A673 (cell line): Measurements from ENCODE around the gene ANKRD10. TPM values are rescaled to one million over a fixed set of nuclear protein-coding genes. Genes with fewer than 3 reads are reported as not detected.

Experiments
- BruUV-seq: library from RNA; stranded (reverse); fragments of 400-500 nt; replicated peaks from 2 replicates; lab custom pipeline; 2021; lab: Mats Ljungman, UMichigan
- CTCF ChIA-PET: fragments of 300-600 bp; sonication (Branson Sonifier 250); formaldehyde crosslinking; loops from one replicate; lab custom pipeline; 2022; ENCODE audit warnings: antibody characterized with exemption; lab: Charles Lee
- POLR2A ChIA-PET: fragments of 300-600 bp; sonication (Branson Sonifier 250); formaldehyde crosslinking; loops from one replicate; lab custom pipeline; 2022; ENCODE audit warnings: antibody characterized with exemption; ENCODE audit not compliant: low non-redundant PET; lab: Charles Lee
- DNase-seq: peaks from one replicate; pipeline ENCODE4 v3.0.0-alpha.2; 2015; ENCODE audit warnings: low spot score
- H3K27ac ChIP-seq: fragments of 200-600 bp; sonication (generic); 2 replicates; pipeline ENCODE4 v1.5.1; 2016; ENCODE audit warnings: mixed run types, low read depth, mild to moderate bottlenecking, mixed read lengths, antibody characterized with exemption, low read length; ENCODE audit not compliant: poor library complexity, severe bottlenecking
- H3K27me3 ChIP-seq: fragments of 200-600 bp; sonication (generic); replicated peaks from 2 replicates; pipeline ENCODE4 v1.6.1; 2017; ENCODE audit warnings: mixed run types, low read depth, mild to moderate bottlenecking, mixed read lengths, antibody characterized with exemption, low read length; ENCODE audit not compliant: insufficient read depth, poor library complexity
- H3K36me3 ChIP-seq: fragments of 200-600 bp; sonication (generic); 2 replicates; pipeline ENCODE4 v1.6.1; 2016; ENCODE audit warnings: mixed run types, mild to moderate bottlenecking, mixed read lengths, antibody characterized with exemption, low read length; ENCODE audit not compliant: insufficient read depth, poor library complexity, severe bottlenecking
- H3K4me1 ChIP-seq: fragments of 200-600 bp; sonication (generic); 2 replicates; pipeline ENCODE4 v1.6.1; 2017; ENCODE audit warnings: mixed run types, mild to moderate bottlenecking, mixed read lengths, antibody characterized with exemption, low read length; ENCODE audit not compliant: insufficient read depth, poor library complexity, severe bottlenecking
- H3K4me3 ChIP-seq: fragments of 200-600 bp; sonication (generic); 2 replicates; pipeline ENCODE4 v1.5.1; 2016; ENCODE audit warnings: low read depth, mixed run types, mild to moderate bottlenecking, mixed read lengths, low read length; ENCODE audit not compliant: poor library complexity, severe bottlenecking
- H3K9me3 ChIP-seq: fragments of 200-600 bp; sonication (generic); 2 replicates; pipeline ENCODE4 v1.6.1; 2016; ENCODE audit warnings: mixed run types, low read depth, mild to moderate bottlenecking, mixed read lengths, antibody characterized with exemption, low read length; ENCODE audit not compliant: poor library complexity, severe bottlenecking
- CTCF ChIP-seq: fragments of 300-800, 200-600 bp; sonication (generic); conservative IDR thresholded peaks from 2 replicates; pipeline ENCODE4 v1.5.1; 2017; ENCODE audit warnings: low read depth, mild to moderate bottlenecking, antibody characterized with exemption, low read length, moderate library complexity, mixed read lengths
- EZH2 ChIP-seq: fragments of 200-600 bp; sonication (generic); IDR thresholded peaks from 2 replicates; pipeline ENCODE4 v1.6.1; 2017; ENCODE audit warnings: borderline replicate concordance, low read depth, mild to moderate bottlenecking, mixed read lengths, antibody characterized with exemption, low read length; ENCODE audit not compliant: poor library complexity, severe bottlenecking
- intact Hi-C: fragments of 100-400 bp; cut with micrococcal nuclease; formaldehyde crosslinking; loops from one replicate; pipeline ENCODE4 v1.10.0; 2022; ENCODE audit not compliant: unreplicated experiment
- total RNA-seq: library from RNA; stranded (reverse); gene quantifications from 2 replicates; pipeline ENCODE4 v1.2.3, GENCODE V29; 2021

Gene ANKRD10
- total RNA-seq, 1 experiment from 2014 or later, result 96.2 TPM

- Histone ChIP-seq H3K27me3 (no peaks in the 10 kb centered on the region), H3K4me3 (no peak overlapping the region), H3K27ac (no peak overlapping the region), H3K36me3 (no peaks in the 10 kb centered on the region), H3K9me3 (no peaks in the 10 kb centered on the region), H3K4me1 (no peaks in the 10 kb centered on the region)
- CTCF ChIA-PET, result no interaction called here
- no TSS peak for BruUV-seq
- POLR2A ChIA-PET, result no interaction called here
- DNase-seq, result no peak
- TF ChIP-seq EZH2 (no peak), CTCF (no peak)
- intact Hi-C loops, result no loop called here
Observed at GRCh38 chr13:110832205-110832479, 82.7 kb downstream of the ANKRD10 start.

- DNase-seq, result no peak
- Histone ChIP-seq H3K4me1 (no peaks in the 10 kb centered on the region), H3K36me3 (no peaks in the 10 kb centered on the region), H3K27ac (no peak overlapping the region), H3K4me3 (no peak overlapping the region), H3K9me3 (no peaks in the 10 kb centered on the region), H3K27me3 (no peaks in the 10 kb centered on the region)
- POLR2A ChIA-PET, result no interaction called here
- no peak for TF ChIP-seq CTCF
- no peak for TF ChIP-seq EZH2
- CTCF ChIA-PET, result no interaction called here
- intact Hi-C loops, result no loop called here
- no TSS peak for BruUV-seq
Observed at GRCh38 chr13:110831437-110832204, 83.2 kb downstream of the ANKRD10 start.

GRCh38 chr13:110830800-110831371, 84.0 kb downstream of the ANKRD10 start:
- no peak for DNase-seq

More at GRCh38 chr13:110830800-110831371, 84.0 kb downstream of the ANKRD10 start:
- Histone ChIP-seq H3K36me3 (no peaks in the 10 kb centered on the region), H3K27ac (no peak overlapping the region), H3K4me1 (no peaks in the 10 kb centered on the region), H3K27me3 (no peaks in the 10 kb centered on the region), H3K9me3 (no peaks in the 10 kb centered on the region), H3K4me3 (no peak overlapping the region)
- intact Hi-C loops, result no loop called here
- CTCF ChIA-PET, result no interaction called here
- POLR2A ChIA-PET, result no interaction called here
- TF ChIP-seq CTCF (no peak), EZH2 (no peak)
- BruUV-seq, result no TSS peak
